Retinal pigment epithelial cell (primary cell): Measurements from ENCODE around the gene DLGAP1.
A peak's percentile ranks its signal among the peaks of the same experiment; 100 is the strongest.
"Not testable (repeated sequence)": the region's sequence is repeated elsewhere in the genome, so short reads cannot be mapped to it uniquely, and the experiment has no call there.

Experiments used
- DNase-seq: peaks from one replicate; pipeline ENCODE4 v3.0.0-alpha.2; 2010; ENCODE audit warnings: low read depth
- H3K4me3 ChIP-seq: 2 replicates; pipeline ENCODE4 v1.5.1; 2011; ENCODE audit warnings: mild to moderate bottlenecking, low read length, control low read depth, moderate library complexity
- TF ChIP-seq, protein P1 (sequence below): conservative IDR thresholded peaks from 2 replicates; pipeline ENCODE4 v1.5.1; 2011; ENCODE audit warnings: low read depth, low read length, control low read depth, inconsistent platforms

The DLGAP1 gene

GRCh38 chr18:3704556-3705344 is 750.4 kb downstream of the DLGAP1 start:
- no peak overlapping the region for H3K4me3 ChIP-seq
- DNase-seq, result no peak
- TF ChIP-seq, protein P1, sequence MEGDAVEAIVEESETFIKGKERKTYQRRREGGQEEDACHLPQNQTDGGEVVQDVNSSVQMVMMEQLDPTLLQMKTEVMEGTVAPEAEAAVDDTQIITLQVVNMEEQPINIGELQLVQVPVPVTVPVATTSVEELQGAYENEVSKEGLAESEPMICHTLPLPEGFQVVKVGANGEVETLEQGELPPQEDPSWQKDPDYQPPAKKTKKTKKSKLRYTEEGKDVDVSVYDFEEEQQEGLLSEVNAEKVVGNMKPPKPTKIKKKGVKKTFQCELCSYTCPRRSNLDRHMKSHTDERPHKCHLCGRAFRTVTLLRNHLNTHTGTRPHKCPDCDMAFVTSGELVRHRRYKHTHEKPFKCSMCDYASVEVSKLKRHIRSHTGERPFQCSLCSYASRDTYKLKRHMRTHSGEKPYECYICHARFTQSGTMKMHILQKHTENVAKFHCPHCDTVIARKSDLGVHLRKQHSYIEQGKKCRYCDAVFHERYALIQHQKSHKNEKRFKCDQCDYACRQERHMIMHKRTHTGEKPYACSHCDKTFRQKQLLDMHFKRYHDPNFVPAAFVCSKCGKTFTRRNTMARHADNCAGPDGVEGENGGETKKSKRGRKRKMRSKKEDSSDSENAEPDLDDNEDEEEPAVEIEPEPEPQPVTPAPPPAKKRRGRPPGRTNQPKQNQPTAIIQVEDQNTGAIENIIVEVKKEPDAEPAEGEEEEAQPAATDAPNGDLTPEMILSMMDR, result no peak

DNA sequence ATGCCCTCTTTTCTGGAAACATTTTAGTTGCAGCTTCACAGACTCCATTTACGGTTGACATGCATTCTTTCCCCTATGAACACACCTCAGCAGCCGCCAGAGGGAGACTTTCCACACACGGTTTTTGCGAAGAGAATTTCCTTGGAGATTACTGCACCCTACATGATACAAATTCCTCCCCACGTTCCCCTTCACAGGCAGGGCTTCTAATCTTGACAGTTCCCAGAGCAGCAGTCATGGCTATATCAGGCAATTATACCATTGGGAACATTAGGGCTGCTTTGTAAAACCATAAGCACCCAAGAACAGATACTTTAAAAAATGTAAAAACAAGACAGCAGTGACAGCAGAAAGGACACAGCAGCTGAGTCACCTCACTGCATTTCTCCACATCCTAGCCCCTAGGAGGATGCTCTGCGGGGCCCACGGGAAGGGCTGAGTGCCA is 751.4 kb downstream of the DLGAP1 start:
- peak; percentile 85 for DNase-seq
- TF ChIP-seq, protein P1, result peak; percentile 86
- H3K4me3 ChIP-seq, result no peak overlapping the region

GRCh38 chr18:3699707-3700567 is 755.2 kb downstream of the DLGAP1 start:
- not testable (repeated sequence) for H3K4me3 ChIP-seq, DNase-seq

GRCh38 chr18:3694030-3694778 is 760.9 kb downstream of the DLGAP1 start:
- not testable (repeated sequence) for H3K4me3 ChIP-seq, DNase-seq

GRCh38 chr18:3693410-3693809 is 761.7 kb downstream of the DLGAP1 start:
- TF ChIP-seq, protein P1, result no peak
- DNase-seq, result no peak
- H3K4me3 ChIP-seq, result no peak overlapping the region

- no peak overlapping the region for H3K4me3 ChIP-seq
- TF ChIP-seq, protein P1, result no peak
- no peak for DNase-seq
Observed at GRCh38 chr18:3692691-3693090, 762.4 kb downstream of the DLGAP1 start.

DNA sequence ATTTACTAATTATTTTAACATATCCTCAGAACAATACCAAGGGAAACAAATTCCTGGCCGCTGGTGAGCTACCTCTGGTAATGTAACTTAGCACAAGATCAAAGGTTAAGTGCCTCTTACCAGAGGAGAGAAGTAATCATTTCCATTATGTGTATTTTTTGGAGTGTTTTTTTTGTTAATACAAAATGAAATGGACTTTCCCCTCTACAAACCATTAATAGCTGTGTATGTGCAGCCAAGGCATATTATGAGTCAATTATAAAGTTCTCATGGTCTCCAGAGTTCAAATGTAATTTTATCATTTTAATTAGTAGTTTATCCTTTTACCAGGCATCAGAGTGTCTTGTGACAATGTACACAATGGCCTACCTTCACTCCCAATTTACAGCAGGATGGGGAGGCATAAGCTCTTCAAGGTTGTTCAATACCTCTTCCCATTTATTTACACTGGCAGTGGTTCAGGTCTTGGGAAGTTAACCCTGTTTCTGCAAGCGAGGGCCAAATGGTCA is 762.9 kb downstream of the DLGAP1 start:
- H3K4me3 ChIP-seq, result no peak overlapping the region
- TF ChIP-seq, protein P1, result no peak
- no peak for DNase-seq
